GM06990 (cell line): ENCODE measurements around the gene SPIRE1.

Experiments used
- DNase-seq: peaks from one replicate; pipeline ENCODE4 v3.0.0-alpha.2; 2011; ENCODE audit not compliant: insufficient read length; ENCODE audit errors: extremely low read depth
- H3K27me3 ChIP-seq: replicated peaks from 2 replicates; pipeline ENCODE4 v1.6.0; 2011; ENCODE audit warnings: low read length; ENCODE audit not compliant: control insufficient read depth, insufficient read depth
- H3K36me3 ChIP-seq: 2 replicates; pipeline ENCODE4 v1.5.1; 2011; ENCODE audit warnings: low read length; ENCODE audit not compliant: control insufficient read depth, insufficient read depth
- H3K4me3 ChIP-seq: replicated peaks from 2 replicates; pipeline ENCODE4 v1.5.1; 2011; ENCODE audit warnings: low read depth, mild to moderate bottlenecking, control low read depth, low read length
- TF ChIP-seq, protein P1 (sequence below): IDR thresholded peaks from 2 replicates; pipeline ENCODE4 v1.5.1; 2011; ENCODE audit warnings: low read length, control low read depth, mild to moderate bottlenecking, inconsistent platforms; ENCODE audit not compliant: insufficient read depth, poor library complexity, severe bottlenecking

The SPIRE1 gene

DNA sequence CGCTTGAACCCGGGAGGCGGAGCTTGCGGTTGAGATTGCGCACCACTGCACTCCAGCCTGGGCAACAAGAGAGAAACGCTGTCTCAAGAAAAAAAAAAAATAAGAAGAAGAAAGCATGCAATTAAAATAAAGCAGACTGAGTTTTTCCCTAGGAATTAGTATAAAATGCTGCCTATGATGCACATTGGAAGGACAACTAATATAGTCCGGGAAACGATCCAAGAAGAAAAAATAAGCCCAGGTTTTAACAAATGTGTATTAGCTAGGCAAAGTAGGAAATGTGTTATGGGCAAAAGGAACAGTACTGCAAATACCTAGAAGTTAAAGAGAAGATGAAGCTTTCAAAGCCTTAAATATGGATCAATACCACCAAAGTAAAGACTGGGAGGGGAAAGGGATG lies 64.0 kb downstream of the SPIRE1 start:
- TF ChIP-seq, protein P1, sequence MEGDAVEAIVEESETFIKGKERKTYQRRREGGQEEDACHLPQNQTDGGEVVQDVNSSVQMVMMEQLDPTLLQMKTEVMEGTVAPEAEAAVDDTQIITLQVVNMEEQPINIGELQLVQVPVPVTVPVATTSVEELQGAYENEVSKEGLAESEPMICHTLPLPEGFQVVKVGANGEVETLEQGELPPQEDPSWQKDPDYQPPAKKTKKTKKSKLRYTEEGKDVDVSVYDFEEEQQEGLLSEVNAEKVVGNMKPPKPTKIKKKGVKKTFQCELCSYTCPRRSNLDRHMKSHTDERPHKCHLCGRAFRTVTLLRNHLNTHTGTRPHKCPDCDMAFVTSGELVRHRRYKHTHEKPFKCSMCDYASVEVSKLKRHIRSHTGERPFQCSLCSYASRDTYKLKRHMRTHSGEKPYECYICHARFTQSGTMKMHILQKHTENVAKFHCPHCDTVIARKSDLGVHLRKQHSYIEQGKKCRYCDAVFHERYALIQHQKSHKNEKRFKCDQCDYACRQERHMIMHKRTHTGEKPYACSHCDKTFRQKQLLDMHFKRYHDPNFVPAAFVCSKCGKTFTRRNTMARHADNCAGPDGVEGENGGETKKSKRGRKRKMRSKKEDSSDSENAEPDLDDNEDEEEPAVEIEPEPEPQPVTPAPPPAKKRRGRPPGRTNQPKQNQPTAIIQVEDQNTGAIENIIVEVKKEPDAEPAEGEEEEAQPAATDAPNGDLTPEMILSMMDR = no peak
- no peaks in the 10 kb centered on the region for H3K36me3 ChIP-seq
- no peaks in the 10 kb centered on the region for H3K27me3 ChIP-seq
- no peak overlapping the region for H3K4me3 ChIP-seq
- DNase-seq = no peak

DNA sequence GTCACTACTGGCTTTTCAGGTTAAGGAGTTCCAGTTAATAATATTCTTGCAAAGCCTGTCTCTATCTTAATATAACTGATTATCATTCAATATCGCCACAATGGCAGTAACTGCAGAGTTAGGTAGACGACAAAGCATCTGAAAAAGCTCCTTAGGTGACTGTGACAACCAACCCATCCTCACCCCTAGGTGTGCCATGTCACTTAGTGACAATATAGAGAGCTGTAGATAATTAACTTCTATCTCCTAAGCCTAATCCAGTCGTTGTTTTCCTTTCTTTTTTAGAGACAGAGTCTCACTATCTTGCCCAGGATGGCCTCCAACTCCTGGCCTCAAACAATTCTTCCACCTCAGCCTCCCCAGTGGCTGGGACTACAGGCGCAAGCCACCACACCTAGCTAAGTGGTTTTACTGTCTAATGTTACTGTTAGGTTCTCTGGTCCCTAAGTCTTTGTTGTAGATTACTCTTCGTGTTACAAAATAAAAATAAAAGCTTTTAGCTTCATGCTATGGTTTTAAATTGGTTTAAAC lies 65.2 kb downstream of the SPIRE1 start:
- TF ChIP-seq, protein P1 = no peak
- Histone ChIP-seq H3K36me3 (no peaks in the 10 kb centered on the region), H3K27me3 (no peaks in the 10 kb centered on the region), H3K4me3 (no peak overlapping the region)
- DNase-seq = no peak

DNA sequence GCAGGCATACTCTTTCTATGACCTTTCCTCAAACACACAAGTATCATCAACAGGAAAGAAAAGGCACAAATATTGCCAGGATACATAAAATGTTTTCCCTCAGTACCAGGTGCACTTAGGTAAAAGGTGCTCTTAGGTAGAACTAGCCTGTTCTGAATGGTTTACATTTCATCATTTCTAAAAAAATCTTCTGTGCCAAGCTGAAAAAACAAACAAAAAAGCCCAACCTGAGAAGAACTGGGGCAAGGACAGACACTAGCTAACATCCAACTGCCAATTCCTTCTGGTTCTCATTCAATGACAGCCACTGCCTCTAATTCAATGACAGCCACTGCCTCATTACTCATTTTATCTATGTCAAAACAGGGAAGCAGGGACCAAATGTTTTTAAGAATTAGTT lies 68.5 kb downstream of the SPIRE1 start:
- Histone ChIP-seq H3K36me3 (no peaks in the 10 kb centered on the region), H3K4me3 (no peak overlapping the region), H3K27me3 (no peaks in the 10 kb centered on the region)
- no peak for DNase-seq
- TF ChIP-seq, protein P1 = no peak

DNA sequence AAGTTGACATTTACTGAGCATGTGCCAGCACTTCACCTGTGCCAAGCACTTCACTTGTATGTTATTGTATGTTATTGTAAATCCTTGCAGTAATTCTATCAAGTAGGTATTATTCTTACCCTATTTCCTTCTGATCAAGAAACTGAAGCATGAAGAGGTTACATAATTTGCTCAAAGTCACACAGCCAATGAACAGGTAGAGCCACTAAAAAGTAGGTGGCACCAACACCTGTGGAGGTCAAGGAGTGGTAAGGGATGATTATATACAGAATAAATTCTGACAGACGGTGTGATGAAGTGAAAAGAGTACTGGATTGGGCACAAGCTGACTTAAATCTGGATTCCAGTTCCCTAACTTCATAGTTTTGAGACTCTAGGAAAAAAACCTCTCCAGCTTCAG lies 71.0 kb downstream of the SPIRE1 start:
- DNase-seq = no peak
- no peaks in the 10 kb centered on the region for H3K27me3 ChIP-seq
- TF ChIP-seq, protein P1 = no peak
- H3K36me3 ChIP-seq = no peaks in the 10 kb centered on the region
- H3K4me3 ChIP-seq = no peak overlapping the region

DNA sequence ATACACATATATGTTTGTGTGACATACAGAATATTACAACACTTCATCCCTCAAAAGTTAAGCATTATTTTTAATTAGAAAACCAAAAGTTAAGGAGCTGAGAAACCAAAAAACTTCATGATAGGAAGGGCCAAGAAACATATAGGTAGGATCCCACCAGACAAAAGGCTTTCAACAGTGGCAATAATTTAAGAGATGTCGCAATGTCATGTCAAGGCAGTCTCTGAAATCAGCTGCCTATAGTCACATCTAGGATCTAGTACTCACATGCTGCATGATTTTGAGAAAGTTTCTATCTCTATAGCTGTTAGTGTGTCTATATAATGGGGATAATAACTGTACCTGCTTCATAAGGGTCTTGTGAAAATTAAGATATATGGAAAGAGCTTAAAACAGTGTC lies 72.7 kb downstream of the SPIRE1 start:
- no peak for DNase-seq
- H3K36me3 ChIP-seq = no peaks in the 10 kb centered on the region
- no peaks in the 10 kb centered on the region for H3K27me3 ChIP-seq
- no peak overlapping the region for H3K4me3 ChIP-seq
- TF ChIP-seq, protein P1 = no peak

DNA sequence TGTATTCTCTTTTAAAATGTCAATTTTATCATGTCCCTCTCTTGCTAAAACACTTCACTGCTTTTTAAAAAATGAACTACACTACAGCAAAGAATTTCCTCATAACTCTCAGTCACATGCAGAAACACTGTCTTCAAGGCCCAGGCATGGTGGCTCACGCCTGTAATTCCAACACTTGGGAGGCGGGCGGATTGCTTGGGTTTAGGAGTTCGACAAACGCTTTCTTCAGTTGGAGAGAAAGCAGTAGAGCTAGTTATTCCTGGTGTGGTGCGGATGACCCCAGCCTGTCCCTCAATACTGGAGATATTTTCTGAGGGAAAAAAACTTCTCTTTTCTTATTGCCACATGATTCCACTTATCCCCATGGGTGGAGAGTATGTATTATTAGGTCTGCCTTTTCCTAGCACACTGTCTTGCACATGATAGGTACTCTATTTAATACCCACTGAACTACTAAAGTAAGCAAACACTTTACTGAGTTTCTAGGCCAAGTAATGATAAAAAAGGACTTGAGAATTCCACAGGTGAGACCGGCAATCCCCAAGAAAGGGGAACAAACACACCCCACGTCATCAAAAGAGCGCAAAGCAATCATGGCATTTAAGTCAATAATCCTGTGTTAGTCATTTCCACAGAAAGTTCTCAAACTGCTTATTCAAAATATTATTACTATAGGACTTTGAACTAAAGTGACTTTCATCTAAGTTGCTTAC lies 77.1 kb downstream of the SPIRE1 start:
- H3K36me3 ChIP-seq = no peaks in the 10 kb centered on the region
- H3K27me3 ChIP-seq = no peaks in the 10 kb centered on the region
- DNase-seq = no peak
- H3K4me3 ChIP-seq = no peak overlapping the region
- TF ChIP-seq, protein P1 = no peak
